ENCODE results near the gene EPHA6. TPM values are rescaled to one million over a fixed set of nuclear protein-coding genes. Genes with fewer than 3 reads are reported as not detected.
"Not testable (repeated sequence)": the region's sequence is repeated elsewhere in the genome, so short reads cannot be mapped to it uniquely, and the experiment has no call there.

Gene EPHA6
- total and polyA plus RNA-seq, 9 donors, result 0.07 to 0.62 (median 0.18) TPM

DNA sequence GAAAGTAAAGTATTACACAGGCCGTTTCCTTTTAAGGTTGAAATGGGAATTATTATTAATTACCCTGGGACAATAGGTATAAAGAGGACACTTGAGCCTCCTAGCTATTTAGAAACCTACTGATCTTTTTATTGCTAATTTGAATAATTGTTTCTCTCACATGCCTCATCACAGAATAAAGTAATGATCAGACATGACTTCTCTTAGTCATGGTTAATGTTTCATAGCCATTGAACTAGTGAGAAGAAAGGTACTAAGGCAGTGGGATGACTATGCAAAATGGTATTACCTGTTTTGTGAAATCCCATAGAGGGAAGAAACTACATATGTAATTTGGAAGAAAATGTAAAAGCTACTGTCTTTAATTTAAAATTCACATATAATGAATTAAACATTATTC is 85.6 kb downstream of the EPHA6 start:
- no CpG with 5 or more reads among the region's 1 CpG for WGBS (ENCODE audit: insufficient coverage)

DNA sequence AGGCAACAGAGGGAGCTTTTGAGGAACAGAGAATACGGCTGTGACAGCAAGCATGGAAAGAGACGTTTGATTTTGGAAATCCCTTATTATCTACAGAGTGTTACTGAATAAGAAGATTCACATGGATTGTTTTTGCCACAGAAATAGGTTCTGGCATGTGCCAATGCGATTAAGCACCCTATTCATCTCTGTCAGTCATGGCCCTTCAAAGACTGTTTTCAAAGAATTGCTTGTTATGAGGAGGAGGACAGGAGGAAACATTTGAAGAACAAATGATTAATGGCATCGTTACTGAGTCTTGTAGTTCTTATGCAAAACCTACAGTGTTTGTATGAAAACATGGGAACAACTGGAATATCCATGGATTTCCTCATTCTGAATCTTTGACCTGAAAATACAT is 86.2 kb downstream of the EPHA6 start:
- Histone ChIP-seq H3K36me3 (ENCODE audit: control insufficient read depth, insufficient read depth, low read length) (no peaks in the 10 kb centered on the region), H3K9me3 (replicated peaks; ENCODE audit: control insufficient read depth, low read depth, low read length) (no peaks in the 10 kb centered on the region), H3K4me1 (ENCODE audit: control insufficient read depth, insufficient read depth, low read length) (no peaks in the 10 kb centered on the region), H3K27ac (ENCODE audit: low read length) (no peak overlapping the region), H3K4me3 (ENCODE audit: low read length) (no peak overlapping the region), H3K27me3 (ENCODE audit: control insufficient read depth, insufficient read depth, low read length) (no peaks in the 10 kb centered on the region)
- no CpG with 5 or more reads among the region's 4 CpGs for WGBS (ENCODE audit: insufficient coverage)
- DNase-seq, result no peak

More for the DNA sequence above, 85.6 kb downstream of the EPHA6 start:
- Histone ChIP-seq H3K27me3 (ENCODE audit: control insufficient read depth, insufficient read depth, low read length) (no peaks in the 10 kb centered on the region), H3K27ac (ENCODE audit: low read length) (no peak overlapping the region), H3K4me3 (ENCODE audit: low read length) (no peak overlapping the region), H3K9me3 (replicated peaks; ENCODE audit: control insufficient read depth, low read depth, low read length) (no peaks in the 10 kb centered on the region), H3K4me1 (ENCODE audit: control insufficient read depth, insufficient read depth, low read length) (no peaks in the 10 kb centered on the region), H3K36me3 (ENCODE audit: control insufficient read depth, insufficient read depth, low read length) (no peaks in the 10 kb centered on the region)
- no peak for DNase-seq

DNA sequence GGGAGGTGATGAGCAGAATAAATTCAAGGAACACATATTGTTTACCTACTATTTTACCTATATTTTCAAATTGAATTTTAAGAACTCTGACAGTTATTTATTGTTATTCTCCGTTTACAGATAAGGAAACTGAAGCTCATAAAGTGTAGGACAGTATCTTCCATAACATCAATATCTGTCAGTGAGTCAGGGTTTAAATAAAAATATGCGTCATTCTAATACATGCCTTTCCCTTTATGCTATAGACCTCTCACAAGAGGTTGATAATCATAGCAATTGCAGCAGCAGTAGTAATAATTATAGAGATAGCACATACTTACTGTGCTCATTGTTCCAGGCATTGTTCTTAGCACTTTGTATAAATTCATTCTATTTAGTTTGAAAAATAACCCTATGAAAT is 101.1 kb downstream of the EPHA6 start:
- no peaks in the 10 kb centered on the region for H3K4me1 ChIP-seq (ENCODE audit: control insufficient read depth, insufficient read depth, low read length)
- no peaks in the 10 kb centered on the region for H3K9me3 ChIP-seq (replicated peaks; ENCODE audit: control insufficient read depth, low read depth, low read length)
- no CpG with 5 or more reads among the region's 2 CpGs for WGBS (ENCODE audit: insufficient coverage)
- H3K27ac ChIP-seq (ENCODE audit: low read length), result no peak overlapping the region
- no peak overlapping the region for H3K4me3 ChIP-seq (ENCODE audit: low read length)
- H3K36me3 ChIP-seq (ENCODE audit: control insufficient read depth, insufficient read depth, low read length), result no peaks in the 10 kb centered on the region
- no peaks in the 10 kb centered on the region for H3K27me3 ChIP-seq (ENCODE audit: control insufficient read depth, insufficient read depth, low read length)
- no peak for DNase-seq

DNA sequence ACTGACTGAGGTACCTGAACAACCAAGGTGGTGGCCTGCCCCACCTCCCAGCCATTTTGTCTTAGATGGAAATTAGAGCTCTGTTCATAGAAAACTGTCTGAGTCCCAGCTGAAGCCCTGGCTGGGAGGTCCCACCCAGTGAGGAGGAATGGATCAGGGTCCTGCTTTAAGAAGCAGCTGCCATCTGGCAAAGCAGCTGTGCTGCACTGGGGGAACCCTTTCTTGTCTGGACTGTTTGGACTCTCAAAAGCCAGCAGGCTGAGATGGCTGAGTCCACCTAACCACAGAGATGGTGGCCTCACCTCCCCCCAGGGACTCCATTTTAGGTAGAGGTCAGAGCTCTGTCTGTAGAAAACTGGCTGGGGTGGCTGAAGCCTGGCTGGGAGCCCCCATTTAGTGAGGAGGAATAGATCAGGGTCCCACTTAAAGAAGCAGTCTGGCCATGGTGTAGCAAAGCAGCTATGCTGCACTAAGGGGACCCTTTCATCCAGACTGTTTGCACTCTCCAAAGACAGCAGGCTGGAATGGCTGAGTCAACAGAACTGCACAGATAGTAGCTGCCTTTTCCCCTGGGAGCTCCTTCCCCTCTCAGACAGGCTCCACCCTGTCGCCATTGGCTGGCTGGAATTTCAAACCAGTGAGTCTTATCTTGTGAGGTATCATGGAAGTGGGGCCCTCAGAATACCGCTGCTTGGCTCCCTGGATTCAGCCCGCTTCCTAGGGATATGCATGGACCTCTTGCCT is 116.9 kb downstream of the EPHA6 start:
- H3K9me3 ChIP-seq (replicated peaks; ENCODE audit: control insufficient read depth, low read depth, low read length), result peaks cover 43% of the 10 kb centered on the region
- H3K27me3 ChIP-seq (ENCODE audit: control insufficient read depth, insufficient read depth, low read length), result no peaks in the 10 kb centered on the region
- H3K36me3 ChIP-seq (ENCODE audit: control insufficient read depth, insufficient read depth, low read length), result no peaks in the 10 kb centered on the region
- H3K4me1 ChIP-seq (ENCODE audit: control insufficient read depth, insufficient read depth, low read length), result no peaks in the 10 kb centered on the region
- H3K27ac ChIP-seq (ENCODE audit: low read length), result no peak overlapping the region
- 84% methylated on average over 2 of the region's 3 CpGs for WGBS (ENCODE audit: insufficient coverage)
- DNase-seq, result no peak
- no peak overlapping the region for H3K4me3 ChIP-seq (ENCODE audit: low read length)

DNA sequence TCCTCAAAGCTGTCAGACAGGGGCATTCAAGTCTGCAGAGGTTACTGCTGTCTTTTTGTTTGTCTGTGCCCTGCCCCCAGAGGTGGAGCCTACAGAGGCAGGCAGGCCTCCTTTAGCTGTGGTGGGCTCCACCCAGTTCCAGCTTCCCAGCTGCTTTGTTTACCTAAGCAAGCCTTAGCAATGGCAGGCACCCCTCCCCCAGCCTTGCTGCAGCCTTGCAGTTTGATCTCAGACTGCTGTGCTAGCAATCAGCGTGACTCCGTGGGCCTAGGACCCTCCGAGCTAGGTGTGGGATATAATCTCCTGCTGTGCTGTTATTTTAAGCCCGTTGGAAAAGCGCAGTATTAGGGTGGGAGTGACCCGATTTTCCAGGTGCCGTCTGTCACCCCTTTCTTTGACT is 127.7 kb downstream of the EPHA6 start:
- not testable (repeated sequence) for DNase-seq; H3K36me3 ChIP-seq (ENCODE audit: control insufficient read depth, insufficient read depth, low read length); H3K4me1 ChIP-seq (ENCODE audit: control insufficient read depth, insufficient read depth, low read length); H3K4me3 ChIP-seq (ENCODE audit: low read length); H3K27ac ChIP-seq (ENCODE audit: low read length); H3K27me3 ChIP-seq (ENCODE audit: control insufficient read depth, insufficient read depth, low read length); H3K9me3 ChIP-seq (replicated peaks; ENCODE audit: control insufficient read depth, low read depth, low read length)
- WGBS (ENCODE audit: insufficient coverage), result no CpG with 5 or more reads among the region's 7 CpGs

DNA sequence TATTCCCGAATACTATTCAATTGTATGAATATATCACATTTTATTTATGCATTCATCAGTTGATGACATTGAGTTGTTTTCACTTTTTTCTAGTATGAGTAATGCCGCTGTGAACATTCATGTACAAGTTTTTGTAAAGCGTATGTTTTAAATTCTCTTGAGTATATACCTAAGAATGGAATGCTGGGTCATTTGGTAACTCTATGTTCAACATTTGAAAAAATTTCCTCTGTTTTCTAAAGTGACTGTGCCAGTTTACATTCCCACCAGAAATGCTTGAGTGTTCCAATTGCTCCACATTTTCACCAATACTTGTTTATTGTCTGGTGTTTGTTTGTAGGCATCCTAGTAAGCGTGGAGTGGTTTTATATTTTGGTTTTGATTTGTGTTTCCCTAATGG is 144.5 kb downstream of the EPHA6 start:
- H3K36me3 ChIP-seq (ENCODE audit: control insufficient read depth, insufficient read depth, low read length), result no peaks in the 10 kb centered on the region
- H3K27ac ChIP-seq (ENCODE audit: low read length), result no peak overlapping the region
- WGBS (ENCODE audit: insufficient coverage), result no CpG with 5 or more reads among the region's 4 CpGs
- H3K27me3 ChIP-seq (ENCODE audit: control insufficient read depth, insufficient read depth, low read length), result no peaks in the 10 kb centered on the region
- no peaks in the 10 kb centered on the region for H3K9me3 ChIP-seq (replicated peaks; ENCODE audit: control insufficient read depth, low read depth, low read length)
- no peaks in the 10 kb centered on the region for H3K4me1 ChIP-seq (ENCODE audit: control insufficient read depth, insufficient read depth, low read length)
- DNase-seq, result no peak
- H3K4me3 ChIP-seq (ENCODE audit: low read length), result no peak overlapping the region

DNA sequence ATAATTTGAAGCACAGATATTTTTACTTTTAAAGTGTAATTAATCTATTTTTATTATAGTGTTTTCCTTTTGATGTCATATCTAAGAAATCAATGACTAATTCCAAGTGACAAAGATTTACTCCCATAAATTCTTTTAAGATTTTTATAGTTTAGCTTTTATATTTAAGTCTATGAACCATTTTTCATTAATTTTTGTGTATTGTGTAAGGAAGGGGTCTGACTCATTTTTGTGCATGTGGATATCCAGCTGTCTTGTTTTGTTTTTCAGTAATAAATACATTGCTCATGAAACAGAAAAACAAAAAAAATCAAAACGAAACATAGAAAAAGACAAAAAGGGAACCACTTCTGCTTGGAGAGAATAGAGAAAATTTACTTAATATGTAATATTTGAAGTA is 145.1 kb downstream of the EPHA6 start:
- no peaks in the 10 kb centered on the region for H3K27me3 ChIP-seq (ENCODE audit: control insufficient read depth, insufficient read depth, low read length)
- no peak overlapping the region for H3K27ac ChIP-seq (ENCODE audit: low read length)
- H3K4me1 ChIP-seq (ENCODE audit: control insufficient read depth, insufficient read depth, low read length), result no peaks in the 10 kb centered on the region
- no CpG with 5 or more reads among the region's 1 CpG for WGBS (ENCODE audit: insufficient coverage)
- no peaks in the 10 kb centered on the region for H3K36me3 ChIP-seq (ENCODE audit: control insufficient read depth, insufficient read depth, low read length)
- H3K4me3 ChIP-seq (ENCODE audit: low read length), result no peak overlapping the region
- no peaks in the 10 kb centered on the region for H3K9me3 ChIP-seq (replicated peaks; ENCODE audit: control insufficient read depth, low read depth, low read length)
- no peak for DNase-seq

DNA sequence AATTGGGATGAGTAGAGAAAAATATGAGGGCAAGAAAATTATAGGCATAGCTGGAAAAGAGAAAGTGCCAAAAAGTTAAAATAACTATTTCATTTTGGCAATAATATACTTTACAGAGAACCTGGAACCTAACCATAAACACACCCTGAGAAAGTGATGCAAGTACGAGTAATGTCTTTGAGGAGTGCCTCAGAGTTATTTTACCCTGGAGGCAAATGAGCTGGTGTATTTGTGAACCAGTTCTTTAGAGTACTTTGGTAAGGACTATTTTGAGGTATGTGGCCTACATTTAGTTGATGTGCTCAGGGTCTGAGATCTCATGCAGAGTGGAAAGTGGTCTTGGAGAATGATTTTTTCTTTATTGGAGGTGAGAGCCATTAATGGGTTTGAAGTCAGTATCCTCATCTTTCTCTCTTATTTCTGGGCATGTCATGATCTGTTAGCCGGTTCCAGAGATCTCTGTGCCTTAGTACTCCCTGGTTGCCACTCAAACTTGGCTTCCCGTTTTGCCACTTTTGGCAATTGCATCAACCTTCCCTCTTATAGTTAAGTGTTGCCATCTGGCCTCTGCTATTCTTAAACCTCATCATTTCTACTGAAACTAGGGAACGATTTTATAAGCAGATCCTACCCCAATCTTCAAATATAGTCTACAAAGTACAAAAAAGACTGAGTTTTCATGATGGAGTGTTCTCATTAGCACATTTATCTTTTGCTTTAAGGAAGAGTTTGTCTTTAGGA is 145.7 kb downstream of the EPHA6 start:
- Histone ChIP-seq H3K36me3 (ENCODE audit: control insufficient read depth, insufficient read depth, low read length) (no peaks in the 10 kb centered on the region), H3K27ac (ENCODE audit: low read length) (no peak overlapping the region), H3K27me3 (ENCODE audit: control insufficient read depth, insufficient read depth, low read length) (no peaks in the 10 kb centered on the region), H3K4me3 (ENCODE audit: low read length) (no peak overlapping the region), H3K4me1 (ENCODE audit: control insufficient read depth, insufficient read depth, low read length) (no peaks in the 10 kb centered on the region), H3K9me3 (replicated peaks; ENCODE audit: control insufficient read depth, low read depth, low read length) (no peaks in the 10 kb centered on the region)
- peak; percentile 49 for DNase-seq
- WGBS (ENCODE audit: insufficient coverage), result 33% methylated on average over 2 of the region's 4 CpGs

DNA sequence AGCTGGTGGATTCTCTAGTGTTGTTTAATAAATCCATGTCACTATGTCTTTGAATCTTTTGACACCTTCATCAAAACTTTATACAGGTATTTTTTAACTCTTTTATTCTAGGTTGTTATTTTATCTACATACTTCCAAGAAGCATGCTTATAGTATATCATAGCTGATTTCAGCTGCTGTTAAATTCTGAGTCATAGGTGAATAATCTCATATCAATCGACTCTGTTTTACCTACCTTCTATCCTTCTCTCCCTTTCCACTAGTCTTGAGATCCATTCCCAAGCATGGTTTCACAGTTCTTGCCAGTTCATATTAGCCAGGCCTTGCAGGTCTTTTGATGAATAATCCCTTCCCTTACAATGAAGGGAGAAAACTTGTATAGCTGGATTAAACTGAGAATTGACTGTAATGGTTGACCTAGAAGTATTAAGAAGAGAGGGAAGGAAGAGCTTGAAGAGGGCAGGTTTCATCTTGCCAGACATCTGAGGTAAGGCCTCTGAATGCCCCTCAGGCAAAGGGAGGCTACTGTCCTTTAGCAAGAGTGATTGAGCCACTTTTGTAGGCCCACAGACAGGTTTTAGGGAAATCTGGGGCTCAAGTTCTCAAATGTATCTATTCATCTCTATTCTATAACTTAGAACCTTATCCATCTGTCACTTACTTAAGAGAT is 146.4 kb downstream of the EPHA6 start:
- no peaks in the 10 kb centered on the region for H3K9me3 ChIP-seq (replicated peaks; ENCODE audit: control insufficient read depth, low read depth, low read length)
- no peaks in the 10 kb centered on the region for H3K27me3 ChIP-seq (ENCODE audit: control insufficient read depth, insufficient read depth, low read length)
- no peak for DNase-seq
- H3K27ac ChIP-seq (ENCODE audit: low read length), result no peak overlapping the region
- H3K36me3 ChIP-seq (ENCODE audit: control insufficient read depth, insufficient read depth, low read length), result no peaks in the 10 kb centered on the region
- no CpG with 5 or more reads among the region's 1 CpG for WGBS (ENCODE audit: insufficient coverage)
- no peaks in the 10 kb centered on the region for H3K4me1 ChIP-seq (ENCODE audit: control insufficient read depth, insufficient read depth, low read length)
- H3K4me3 ChIP-seq (ENCODE audit: low read length), result no peak overlapping the region

DNA sequence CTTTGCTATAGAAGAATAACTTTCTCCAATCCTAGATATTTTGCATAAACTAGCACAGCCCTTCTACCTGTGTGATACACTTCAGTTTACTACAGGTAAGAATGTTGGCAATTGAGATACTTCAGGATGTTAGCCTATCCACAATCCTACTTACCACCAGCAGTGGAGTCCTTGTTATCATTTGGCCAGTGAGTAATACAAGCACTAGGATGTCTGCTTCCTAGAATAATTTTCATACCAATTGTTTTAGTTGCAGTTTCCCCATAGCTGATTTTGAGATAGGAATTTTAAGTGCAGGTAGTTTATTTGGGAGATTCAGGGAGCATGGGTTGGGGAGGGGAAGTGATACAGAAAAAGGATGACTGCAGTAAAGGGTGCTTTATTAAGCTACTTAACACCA is 147.2 kb downstream of the EPHA6 start:
- Histone ChIP-seq H3K4me3 (ENCODE audit: low read length) (no peak overlapping the region), H3K27me3 (ENCODE audit: control insufficient read depth, insufficient read depth, low read length) (no peaks in the 10 kb centered on the region), H3K36me3 (ENCODE audit: control insufficient read depth, insufficient read depth, low read length) (no peaks in the 10 kb centered on the region)

More for the DNA sequence above, 147.2 kb downstream of the EPHA6 start:
- no peak for DNase-seq
- Histone ChIP-seq H3K4me1 (ENCODE audit: control insufficient read depth, insufficient read depth, low read length) (no peaks in the 10 kb centered on the region), H3K9me3 (replicated peaks; ENCODE audit: control insufficient read depth, low read depth, low read length) (no peaks in the 10 kb centered on the region), H3K27ac (ENCODE audit: low read length) (no peak overlapping the region)

Measured in muscle of leg (tissue), 11 donors.